Immature natural killer cell (primary cell): Measurements from ENCODE around the gene REXO1. TPM values are rescaled to one million over a fixed set of nuclear protein-coding genes. Genes with fewer than 3 reads are reported as not detected.
A peak's percentile ranks its signal among the peaks of the same experiment; 100 is the strongest.

Experiments used
- DNase-seq, 3 donors: peaks; one replicate each; pipeline ENCODE4 v3.0.0; 2022; ENCODE audit warnings: mixed read lengths in 1 of 3
- H3K27ac Mint-ChIP-seq, 6 donors: one replicate each; pipeline ENCODE4 v1.8.0; 2020; ENCODE audit warnings: mixed read lengths in 6 of 6, mild to moderate bottlenecking in 5 of 6, inconsistent platforms in 4 of 6, moderate library complexity in 3 of 6
- H3K27me3 Mint-ChIP-seq, 3 donors: one replicate each; pipeline ENCODE4 v1.8.0; 2020 to 2021; ENCODE audit warnings: low read depth in 3 of 3, mild to moderate bottlenecking in 3 of 3, mixed read lengths in 3 of 3, moderate library complexity in 3 of 3, inconsistent platforms in 1 of 3
- H3K36me3 Mint-ChIP-seq, 3 donors: one replicate each; pipeline ENCODE4 v1.8.0; 2020; ENCODE audit warnings: mixed read lengths in 3 of 3, inconsistent platforms in 2 of 3, mild to moderate bottlenecking in 2 of 3
- H3K4me1 Mint-ChIP-seq, 2 donors: one replicate each; pipeline ENCODE4 v1.8.0; 2020; ENCODE audit warnings: inconsistent platforms in 2 of 2, mild to moderate bottlenecking in 2 of 2, mixed read lengths in 2 of 2, moderate library complexity in 1 of 2
- H3K4me3 Mint-ChIP-seq, 5 donors: one replicate each; pipeline ENCODE4 v1.8.0; 2020; ENCODE audit warnings: mild to moderate bottlenecking in 5 of 5, mixed read lengths in 5 of 5, inconsistent platforms in 3 of 5, moderate library complexity in 3 of 5
- H3K9me3 Mint-ChIP-seq, 6 donors: one replicate each; pipeline ENCODE4 v1.8.0; 2020; ENCODE audit warnings: mild to moderate bottlenecking in 6 of 6, mixed read lengths in 6 of 6, inconsistent platforms in 4 of 6, moderate library complexity in 3 of 6
- polyA plus RNA-seq, 3 donors: library from polyadenylated mRNA; unstranded; fragments of 300-500 nt; fragmentation: Illumina TruSeq; gene quantifications; one replicate each; pipeline ENCODE4 v1.2.3, GENCODE V29; 2021

Gene REXO1
- polyA plus RNA-seq, 3 donors from 2014 or later, result 0.63 to 13.0 (median 4.5) TPM

DNA sequence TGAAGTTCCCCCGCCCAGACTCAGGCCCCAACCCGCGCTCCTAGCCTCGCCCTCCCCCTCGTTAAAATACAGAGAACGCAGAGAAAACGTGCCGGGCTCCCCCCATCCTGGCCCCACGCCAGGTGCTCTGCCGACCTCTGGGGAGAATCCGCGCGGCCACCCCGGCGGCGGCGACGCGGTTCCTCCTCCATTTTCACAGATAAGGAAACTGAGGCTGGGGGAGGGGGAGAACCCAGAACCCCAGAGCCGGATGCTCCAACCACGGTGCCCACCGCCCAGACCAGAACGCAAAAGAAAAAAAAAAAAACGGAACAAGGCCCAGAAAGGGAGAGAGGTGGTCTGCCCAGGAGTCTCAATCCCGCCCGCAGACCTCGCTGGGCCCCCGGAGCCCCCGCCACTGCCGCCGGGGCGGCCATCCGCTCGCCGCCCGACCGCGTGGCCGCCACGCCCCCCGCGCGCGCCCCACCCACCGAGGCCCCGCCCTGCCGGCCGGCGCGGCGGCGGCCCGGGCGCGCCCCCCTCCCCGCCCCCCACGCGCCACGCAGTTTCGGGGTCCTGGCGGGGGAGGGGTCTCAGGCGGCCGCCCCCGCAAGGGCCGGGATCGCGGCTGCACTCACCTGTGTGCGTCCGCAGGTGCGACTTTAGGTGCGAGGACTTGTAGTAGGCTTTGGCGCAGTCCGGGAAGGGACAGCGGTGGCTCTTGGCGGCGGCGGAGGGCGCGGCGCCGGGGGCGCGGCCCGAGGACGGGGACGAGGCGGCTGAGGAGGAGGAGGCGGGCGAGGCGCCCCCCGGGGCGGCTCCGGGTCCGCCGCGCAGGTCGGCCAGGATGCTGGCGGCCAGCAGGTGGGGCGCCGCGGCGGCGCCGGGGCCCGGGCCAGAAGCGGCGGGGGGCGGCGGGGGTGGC, 14.4 kb upstream of the REXO1 start:
- DNase-seq, result peak; percentile 53 to 62 (median 58)
- H3K27me3 Mint-ChIP-seq, result peaks cover 9 to 29% (median 10%) of the 10 kb centered on the region in 3 donors
- peaks cover 19 to 33% of the 10 kb centered on the region in 2 donors for H3K4me1 Mint-ChIP-seq
- H3K4me3 Mint-ChIP-seq, result peak overlapping the region; percentile 89 to 94 (median 91)
- H3K27ac Mint-ChIP-seq, result peak overlapping the region; percentile 83 to 96 (median 88)
- H3K36me3 Mint-ChIP-seq, result no peaks in the 10 kb centered on the region
- H3K9me3 Mint-ChIP-seq, result peaks cover 0 to 2% (median 0%) of the 10 kb centered on the region in 6 donors

DNA sequence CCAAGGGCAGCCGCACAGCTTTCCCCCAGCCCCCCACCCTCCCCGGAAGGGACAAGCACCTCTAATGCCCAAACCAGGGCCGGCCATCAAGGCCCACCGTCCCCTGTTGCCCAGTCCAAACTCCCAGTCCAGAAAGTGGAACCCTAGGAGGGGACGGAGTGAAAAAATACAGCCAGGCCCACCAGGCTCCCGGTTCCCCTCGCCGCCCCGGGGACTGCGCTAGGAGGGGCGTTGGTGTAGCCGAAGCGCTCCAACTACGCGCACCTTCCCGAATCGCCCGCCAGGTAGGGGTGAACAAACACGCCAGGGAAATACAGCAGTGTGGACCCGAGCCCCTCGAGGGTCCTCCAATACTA, 13.8 kb upstream of the REXO1 start:
- peaks cover 0 to 2% (median 0%) of the 10 kb centered on the region in 6 donors for H3K9me3 Mint-ChIP-seq
- H3K4me3 Mint-ChIP-seq, result peak overlapping the region; percentile 89 to 94 (median 91)
- peak overlapping the region; percentile 83 to 96 (median 88) for H3K27ac Mint-ChIP-seq
- H3K36me3 Mint-ChIP-seq, result no peaks in the 10 kb centered on the region
- peaks cover 9 to 28% (median 10%) of the 10 kb centered on the region in 3 donors for H3K27me3 Mint-ChIP-seq
- DNase-seq, result no peak
- H3K4me1 Mint-ChIP-seq, result peaks cover 17 to 33% of the 10 kb centered on the region in 2 donors

DNA sequence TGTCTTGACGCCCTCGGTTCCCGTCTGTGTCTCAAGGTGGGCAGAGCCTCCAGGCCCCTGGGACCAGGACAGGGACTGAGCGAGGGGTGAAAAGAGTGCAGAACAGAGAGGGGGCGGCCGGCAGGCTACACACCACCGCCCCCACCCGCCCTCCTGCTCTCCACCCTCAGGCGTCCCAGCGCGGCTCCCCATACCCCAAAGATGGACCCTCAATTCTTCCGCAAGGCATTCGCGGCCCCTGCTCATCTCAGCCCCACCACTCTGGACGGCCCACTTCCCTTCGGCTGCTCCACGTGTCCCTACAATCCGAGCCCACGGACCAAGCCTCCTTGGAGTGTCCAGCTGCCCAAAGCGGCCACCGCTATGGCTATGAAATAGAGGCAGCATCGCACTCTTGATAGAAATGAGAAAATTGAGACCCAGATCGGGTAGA, 13.3 kb upstream of the REXO1 start:
- Mint-ChIP-seq H3K4me1 (peaks cover 17 to 32% of the 10 kb centered on the region in 2 donors), H3K36me3 (no peaks in the 10 kb centered on the region), H3K27me3 (peaks cover 7 to 29% (median 10%) of the 10 kb centered on the region in 3 donors), H3K9me3 (peaks cover 0 to 2% (median 0%) of the 10 kb centered on the region in 6 donors), H3K27ac (peak overlapping the region; percentile 80 to 96 (median 87)), H3K4me3 (peak overlapping the region; percentile 89 to 94 (median 91))
- DNase-seq, result no peak

DNA sequence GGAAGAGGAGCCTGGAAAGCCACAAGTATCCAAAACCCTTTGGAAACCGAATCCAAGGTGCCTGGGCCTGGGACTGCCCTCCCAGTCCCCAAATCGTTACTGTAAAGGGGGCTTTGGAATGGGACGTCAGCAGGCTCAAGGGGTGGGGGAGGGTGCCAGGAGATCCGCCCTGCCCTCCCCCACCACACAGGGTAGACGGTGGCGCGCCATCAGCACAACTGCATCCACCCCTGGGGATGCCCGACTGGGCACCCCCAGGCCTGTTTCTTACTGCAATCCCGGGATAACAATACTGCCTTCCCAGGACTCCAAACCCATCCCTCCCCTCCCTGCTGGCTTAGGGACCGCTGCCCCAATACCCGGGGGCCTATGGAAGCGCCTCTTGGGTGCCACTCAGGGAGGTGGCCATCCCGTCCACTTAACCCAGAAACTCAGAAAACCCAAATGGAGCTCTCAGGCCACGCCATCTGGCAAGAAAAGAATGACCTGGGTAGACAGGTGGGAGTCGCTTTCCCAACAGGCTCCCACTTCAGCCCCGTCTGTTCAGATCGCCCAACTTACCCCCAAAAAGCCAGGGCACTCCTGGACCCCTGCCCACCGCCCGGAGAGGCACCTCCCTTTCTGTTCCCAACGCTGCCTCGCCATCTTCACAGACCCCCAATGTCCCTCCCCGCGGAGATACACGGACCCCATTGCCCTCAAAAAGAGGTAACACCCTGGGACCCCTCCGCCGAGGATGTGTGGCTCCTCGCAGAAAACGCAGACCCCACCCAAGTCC, 12.7 kb upstream of the REXO1 start:
- peak overlapping the region in 5 of 6 donors; percentile 45 to 96 (median 68) for H3K27ac Mint-ChIP-seq
- H3K4me1 Mint-ChIP-seq, result peaks cover 17 to 36% of the 10 kb centered on the region in 2 donors
- peaks cover 0 to 2% (median 0%) of the 10 kb centered on the region in 6 donors for H3K9me3 Mint-ChIP-seq
- peak overlapping the region; percentile 89 to 94 (median 91) for H3K4me3 Mint-ChIP-seq
- H3K36me3 Mint-ChIP-seq, result no peaks in the 10 kb centered on the region
- H3K27me3 Mint-ChIP-seq, result peaks cover 7 to 35% (median 10%) of the 10 kb centered on the region in 3 donors
- DNase-seq, result no peak

DNA sequence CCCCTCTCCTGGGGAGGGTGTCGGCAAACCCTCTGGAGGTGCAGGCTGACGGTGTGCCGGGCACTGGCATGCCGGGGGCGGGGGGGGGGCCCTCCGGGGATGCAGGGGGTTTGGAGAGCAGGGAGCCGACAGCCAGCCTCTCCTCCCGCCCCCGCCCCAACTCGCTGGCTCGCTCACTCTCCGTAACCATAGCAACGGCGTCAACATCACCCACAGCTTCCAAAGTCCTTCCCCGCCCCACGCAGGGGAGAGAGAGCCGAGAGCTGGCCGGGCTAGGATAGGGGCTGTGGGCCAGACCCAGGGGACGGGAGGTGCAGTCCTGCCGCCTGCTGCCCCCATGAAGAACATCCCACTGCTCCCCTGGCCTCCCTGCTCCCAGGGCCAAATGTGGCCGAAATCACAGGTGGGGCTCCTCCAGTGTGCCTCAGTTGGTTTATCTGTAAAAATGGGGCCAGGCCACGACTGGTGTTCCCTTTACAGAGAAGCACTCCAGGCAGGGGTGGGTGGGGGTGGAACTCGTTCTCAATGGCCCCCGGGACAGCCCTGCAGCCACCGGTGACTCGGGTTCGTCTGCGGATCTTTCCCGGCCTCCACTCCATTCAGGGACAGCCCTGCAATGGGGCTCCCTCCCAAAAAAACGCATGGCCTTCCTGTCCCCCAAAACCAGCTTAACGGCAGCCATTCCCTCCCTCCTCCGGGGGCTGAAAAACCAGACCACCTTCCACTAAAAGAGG, 11.9 kb upstream of the REXO1 start:
- no peak overlapping the region for H3K27ac Mint-ChIP-seq
- peaks cover 8 to 41% (median 10%) of the 10 kb centered on the region in 3 donors for H3K27me3 Mint-ChIP-seq
- no peak overlapping the region for H3K4me3 Mint-ChIP-seq
- DNase-seq, result peak in 1 of 3 donors; percentile 24
- peaks cover 0 to 2% (median 0%) of the 10 kb centered on the region in 6 donors for H3K9me3 Mint-ChIP-seq
- no peaks in the 10 kb centered on the region for H3K36me3 Mint-ChIP-seq
- H3K4me1 Mint-ChIP-seq, result peaks cover 24 to 36% of the 10 kb centered on the region in 2 donors

DNA sequence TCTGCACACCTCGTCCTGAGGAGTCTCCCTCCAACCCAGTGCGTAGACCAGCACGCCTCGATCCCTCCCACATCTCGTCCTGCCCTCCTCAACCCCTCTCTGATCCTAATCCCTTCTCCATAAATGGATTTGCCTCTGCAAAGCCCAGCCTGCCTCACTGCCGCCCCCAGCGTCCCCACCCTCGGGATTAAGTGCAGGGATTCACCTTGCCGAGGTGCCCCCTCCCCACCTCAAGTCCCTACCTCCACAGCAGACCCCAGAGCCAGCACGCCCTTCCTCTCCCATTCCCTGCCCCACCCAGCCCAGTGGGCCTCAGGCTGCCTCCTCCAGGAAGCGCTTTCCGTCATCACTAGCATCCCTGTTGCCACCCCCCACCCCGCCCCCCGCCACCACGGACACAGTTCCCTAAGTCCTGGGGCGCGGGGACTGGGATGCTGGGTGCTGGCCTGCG, 11.1 kb upstream of the REXO1 start:
- Mint-ChIP-seq H3K36me3 (no peaks in the 10 kb centered on the region), H3K4me3 (peak overlapping the region; percentile 14 to 47 (median 30)), H3K27me3 (peaks cover 10 to 41% (median 12%) of the 10 kb centered on the region in 3 donors), H3K9me3 (peaks cover 0 to 2% (median 0%) of the 10 kb centered on the region in 6 donors), H3K27ac (peak overlapping the region; percentile 34 to 70 (median 46)), H3K4me1 (peaks cover 31 to 42% of the 10 kb centered on the region in 2 donors)
- no peak for DNase-seq

DNA sequence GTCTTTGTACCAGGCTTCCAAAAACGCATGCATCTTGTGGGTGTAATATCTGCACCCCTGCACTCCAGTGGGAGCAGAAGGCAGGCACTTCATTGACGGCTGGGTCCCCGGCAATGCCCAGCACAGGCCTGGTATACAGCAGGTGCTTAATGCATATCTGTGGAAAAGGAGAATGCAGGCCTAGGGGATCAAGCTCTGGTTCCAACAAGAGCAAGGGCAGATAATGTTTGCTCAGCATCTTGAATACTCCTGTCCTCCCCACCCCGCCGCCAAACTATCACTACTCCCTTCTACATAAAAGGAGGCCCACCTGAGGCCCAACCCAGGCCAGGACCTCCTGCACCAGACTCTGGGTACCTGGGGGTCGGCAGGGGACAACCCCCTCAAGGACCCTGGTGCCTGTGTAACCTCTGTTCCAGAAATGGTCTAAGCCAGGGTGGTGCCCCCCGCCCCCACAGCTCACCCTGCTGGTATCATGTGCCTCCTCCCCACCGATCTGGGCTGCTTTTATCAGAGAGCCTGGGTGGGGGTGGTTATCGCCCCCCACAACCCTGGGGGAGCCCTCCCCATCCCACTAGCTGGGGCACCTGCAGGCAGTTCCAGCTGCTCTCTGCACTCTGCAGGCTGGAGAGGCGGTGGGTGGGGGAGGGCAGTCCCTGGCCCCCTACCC, 10.3 kb upstream of the REXO1 start:
- H3K4me3 Mint-ChIP-seq, result peak overlapping the region; percentile 25 to 53 (median 46)
- peaks cover 10 to 41% (median 12%) of the 10 kb centered on the region in 3 donors for H3K27me3 Mint-ChIP-seq
- DNase-seq, result no peak
- peaks cover 32 to 42% of the 10 kb centered on the region in 2 donors for H3K4me1 Mint-ChIP-seq
- H3K9me3 Mint-ChIP-seq, result peaks cover 0 to 2% (median 0%) of the 10 kb centered on the region in 6 donors
- peak overlapping the region in 3 of 6 donors; percentile 53 to 67 (median 60) for H3K27ac Mint-ChIP-seq
- H3K36me3 Mint-ChIP-seq, result no peaks in the 10 kb centered on the region

DNA sequence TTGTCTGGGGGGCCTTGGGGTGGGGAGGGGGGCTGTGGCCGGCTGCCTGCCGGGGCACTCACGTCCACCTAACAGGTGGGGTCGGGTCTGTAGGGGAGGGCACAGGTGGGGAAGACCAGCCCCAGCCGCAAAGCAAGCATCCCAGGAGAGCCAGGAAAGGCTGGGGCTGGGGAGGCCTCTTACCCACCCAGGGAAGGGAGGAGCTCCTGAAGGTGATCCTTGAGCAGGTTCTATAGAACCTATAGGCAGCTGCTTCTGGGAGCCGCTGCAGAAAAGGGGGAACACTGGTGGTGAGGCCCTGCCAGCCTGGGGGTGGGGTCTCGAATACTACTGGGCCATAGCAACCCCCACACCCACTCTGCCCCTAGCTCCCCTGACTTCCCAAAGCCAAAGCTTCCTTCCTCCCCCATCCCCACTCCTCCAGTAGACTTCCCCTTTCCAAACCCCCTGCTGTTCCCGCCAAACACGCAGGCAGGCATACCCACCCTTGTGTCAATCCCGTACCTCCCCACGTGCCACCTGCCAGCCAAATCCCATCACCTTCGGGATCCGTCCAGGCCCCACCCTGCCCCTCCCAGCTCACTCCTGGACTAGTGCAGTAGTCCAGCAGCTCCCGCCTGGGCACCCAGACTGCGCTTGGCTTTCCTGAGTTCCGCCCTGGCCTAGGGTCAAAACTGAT, 9.5 kb upstream of the REXO1 start:
- H3K4me1 Mint-ChIP-seq, result peaks cover 39 to 48% of the 10 kb centered on the region in 2 donors
- peak overlapping the region in 2 of 6 donors; percentile 55 to 76 for H3K27ac Mint-ChIP-seq
- no peak for DNase-seq
- H3K9me3 Mint-ChIP-seq, result peaks cover 0 to 2% (median 0%) of the 10 kb centered on the region in 6 donors
- H3K36me3 Mint-ChIP-seq, result no peaks in the 10 kb centered on the region
- peaks cover 12 to 49% (median 15%) of the 10 kb centered on the region in 3 donors for H3K27me3 Mint-ChIP-seq
- peak overlapping the region; percentile 46 to 77 (median 56) for H3K4me3 Mint-ChIP-seq

DNA sequence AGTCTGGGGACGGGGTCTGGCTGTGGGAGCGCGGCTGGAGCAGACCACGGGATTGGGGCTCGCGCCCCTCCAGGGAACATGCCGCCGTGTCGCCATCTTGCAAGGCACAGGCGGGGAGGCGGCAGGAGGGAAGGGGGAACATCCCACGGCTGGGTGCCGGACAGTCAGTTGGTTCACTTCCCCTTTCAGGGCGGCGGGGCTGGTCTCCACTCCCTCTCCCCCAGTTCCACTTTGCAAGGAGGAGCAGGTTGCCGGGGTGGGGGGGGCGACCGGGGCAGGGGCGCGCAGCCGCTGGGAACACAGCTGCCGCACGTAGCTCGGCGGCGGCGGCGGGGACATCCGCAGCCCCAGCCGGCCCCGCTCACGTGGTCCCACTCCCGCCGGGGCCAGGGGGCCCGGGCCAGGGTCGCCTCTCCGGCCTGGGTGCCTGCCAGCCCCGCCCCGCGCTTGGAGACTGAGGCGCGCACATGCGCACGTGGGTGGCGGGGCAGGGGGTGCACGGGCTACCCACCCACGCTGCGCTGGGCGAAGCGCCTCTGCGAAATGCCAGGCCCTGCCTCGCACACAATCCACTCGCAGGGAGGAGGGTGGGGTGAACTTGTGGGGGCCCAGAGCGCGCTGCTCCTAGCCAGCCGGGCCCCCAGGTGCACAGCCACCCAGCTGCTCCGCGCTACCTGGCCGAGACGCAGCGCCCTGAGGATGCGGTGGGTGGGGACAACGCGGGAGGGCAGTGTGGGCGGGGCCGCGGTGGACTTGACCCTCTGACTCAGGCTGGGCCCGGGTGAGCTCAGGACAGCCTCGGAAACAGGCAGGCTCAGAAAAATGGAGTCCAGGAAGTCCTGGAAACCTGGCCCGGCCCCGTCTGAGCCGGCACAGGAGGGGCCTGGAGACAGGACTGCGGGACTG, 8.7 kb upstream of the REXO1 start:
- Mint-ChIP-seq H3K27ac (peak overlapping the region; percentile 84 to 94 (median 92)), H3K4me1 (peaks cover 33 to 47% of the 10 kb centered on the region in 2 donors), H3K9me3 (peaks cover 0 to 2% (median 0%) of the 10 kb centered on the region in 6 donors), H3K4me3 (peak overlapping the region; percentile 79 to 86 (median 84)), H3K27me3 (peaks cover 7 to 47% (median 12%) of the 10 kb centered on the region in 3 donors), H3K36me3 (no peaks in the 10 kb centered on the region)
- DNase-seq, result peak in 2 of 3 donors; percentile 36 to 39

DNA sequence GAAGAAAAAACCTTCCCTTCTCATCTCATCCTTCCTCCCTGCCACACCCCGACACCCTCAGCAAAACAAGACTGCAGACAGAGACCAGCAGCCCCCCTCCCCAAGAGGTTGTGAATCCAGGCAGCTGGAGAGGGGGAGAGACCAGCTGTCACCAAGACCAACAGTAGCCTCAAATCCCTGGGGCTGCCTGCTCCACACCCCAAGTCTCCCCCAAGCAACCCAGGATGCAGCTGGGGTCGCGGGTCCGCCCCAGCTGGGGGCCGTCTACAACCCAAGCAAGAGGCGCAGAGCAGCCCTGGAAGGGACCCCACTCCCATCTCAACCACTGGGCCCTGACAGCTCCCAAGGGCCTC, 8.0 kb upstream of the REXO1 start:
- Mint-ChIP-seq H3K4me3 (peak overlapping the region; percentile 79 to 86 (median 84)), H3K4me1 (peaks cover 27 to 43% of the 10 kb centered on the region in 2 donors), H3K27ac (peak overlapping the region; percentile 84 to 94 (median 92)), H3K9me3 (peaks cover 0 to under 1% (median 0%) of the 10 kb centered on the region in 6 donors), H3K27me3 (peaks cover 7 to 41% (median 13%) of the 10 kb centered on the region in 3 donors), H3K36me3 (no peaks in the 10 kb centered on the region)
- DNase-seq, result no peak

DNA sequence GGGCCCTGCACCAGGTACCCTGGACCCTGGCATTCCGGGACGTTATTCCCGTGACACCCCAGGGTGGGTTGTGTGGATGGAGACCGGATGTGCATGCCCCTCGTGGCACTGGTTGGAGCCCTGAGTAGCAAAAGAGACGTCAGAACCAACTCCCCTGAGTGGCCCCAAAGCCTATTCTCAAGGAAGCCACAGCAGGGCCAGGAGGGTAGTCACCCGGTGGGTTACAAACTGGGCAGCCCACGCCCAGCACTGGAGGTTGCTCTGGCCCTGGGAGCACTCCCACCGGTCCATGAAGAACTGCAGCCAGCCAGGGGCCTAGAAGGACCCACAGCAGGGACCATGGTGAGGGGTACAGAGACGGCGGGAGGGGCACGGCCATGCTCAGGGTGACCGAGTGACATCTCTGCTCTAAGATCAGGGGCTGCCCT, 7.6 kb upstream of the REXO1 start:
- Mint-ChIP-seq H3K9me3 (no peaks in the 10 kb centered on the region), H3K4me1 (peaks cover 22 to 43% of the 10 kb centered on the region in 2 donors), H3K4me3 (peak overlapping the region; percentile 79 to 86 (median 84)), H3K36me3 (no peaks in the 10 kb centered on the region), H3K27me3 (peaks cover 6 to 39% (median 16%) of the 10 kb centered on the region in 3 donors), H3K27ac (peak overlapping the region; percentile 84 to 94 (median 92))
- peak; percentile 35 to 49 (median 49) for DNase-seq
